Measurements from ENCODE around the gene GCLM. TPM values are rescaled to one million over a fixed set of nuclear protein-coding genes. Genes with fewer than 3 reads are reported as not detected.
"Not testable (repeated sequence)": the region's sequence is repeated elsewhere in the genome, so short reads cannot be mapped to it uniquely, and the experiment has no call there.

GCLM gene
- polyA plus RNA-seq, 2 of the 4 experiments (the other 2 are of a cell fraction): 100 to 163 TPM

GRCh38 chr1:93917302-93917701, 8.1 kb upstream of the GCLM start:
- DNase-seq (ENCODE audit: low read depth in 1 of 2, low spot score in 1 of 2) (no peak), FAIRE-seq (no peak), ATAC-seq (no peak)
- Histone ChIP-seq H3K9me3 (no peaks in the 10 kb centered on the region), H3K4me1 (no peaks in the 10 kb centered on the region), H3K4me3 (no peak overlapping the region), H3K4me2 (no peak overlapping the region), H3K27ac (no peak overlapping the region)
- POLR2A ChIA-PET: no interaction called here
- CTCF ChIA-PET: no interaction called here
- 95% methylated on average over 10 of the region's 10 CpGs for WGBS (ENCODE audit: missing lambda C conversion rate)
- TF ChIP-seq HOXA7 (CRISPR knock-in tag; IDR thresholded peaks at IDR 0.05) (no peak), EP300 (IDR thresholded peaks at IDR 0.05) (no peak), CEBPB (IDR thresholded peaks at IDR 0.05) (no peak), BCL3 (IDR thresholded peaks at IDR 0.05) (no peak), HOXB13 (CRISPR knock-in tag; IDR thresholded peaks at IDR 0.05; ENCODE audit: low read depth) (no peak), PHF8 (IDR thresholded peaks at IDR 0.05; ENCODE audit: borderline replicate concordance, low read depth) (no peak)

- not testable (repeated sequence) for H3K27ac ChIP-seq; H3K4me3 ChIP-seq; FAIRE-seq; ATAC-seq; H3K4me1 ChIP-seq; H3K9me3 ChIP-seq; DNase-seq (ENCODE audit: low read depth in 1 of 2, low spot score in 1 of 2); H3K4me2 ChIP-seq
- ChIA-PET POLR2A (interaction anchor here (2.7 kb wide), 1 partner anchor 53 kb away, joined by 11 read pairs; no protein-coding TSS in a partner anchor), CTCF (interaction anchor here (1.2 to 2.1 kb wide), 6 partner anchors 9 to 115 kb away, joined by 3 to 15 read pairs (median 8); no protein-coding TSS in a partner anchor)
- WGBS (ENCODE audit: missing lambda C conversion rate): 76% methylated on average over 3 of the region's 3 CpGs
Measured at GRCh38 chr1:93910880-93911279, 1.6 kb upstream of the GCLM start.

- ChIA-PET CTCF (interaction anchor here (0.7 to 2.1 kb wide), 21 partner anchors 9 to 129 kb away, joined by 3 to 15 read pairs (median 4); no protein-coding TSS in a partner anchor), POLR2A (interaction anchor here (0.6 to 2.7 kb wide), 3 partner anchors 30 to 1078 kb away, joined by 3 to 11 read pairs (median 4); no protein-coding TSS in a partner anchor)
- 93% methylated on average over 4 of the region's 4 CpGs for WGBS (ENCODE audit: missing lambda C conversion rate)
- H3K4me1 ChIP-seq: peaks cover 5% of the 10 kb centered on the region
- 0 out of 3 replicates have a peak, but pooled peaks cover 4% of the 10 kb centered on the region for H3K9me3 ChIP-seq
- H3K27ac ChIP-seq: peak overlapping the region; percentile 83 to 100
- ATAC-seq (no peak), FAIRE-seq (no peak), DNase-seq (ENCODE audit: low read depth in 1 of 2, low spot score in 1 of 2) (no peak)
- H3K4me3 ChIP-seq: no peak overlapping the region
- no peak for TF ChIP-seq CHD2 (IDR thresholded peaks at IDR 0.05; ENCODE audit: low read length, partially characterized antibody)
- no peak for TF ChIP-seq ZSCAN20 (CRISPR knock-in tag; IDR thresholded peaks at IDR 0.05)
- no peak for TF ChIP-seq HOXB13 (CRISPR knock-in tag; IDR thresholded peaks at IDR 0.05; ENCODE audit: low read depth)
- TF ChIP-seq NPAS2 (CRISPR knock-in tag; IDR thresholded peaks at IDR 0.05; ENCODE audit: borderline replicate concordance): no peak
- no peak for TF ChIP-seq TP53 (CRISPR knock-in tag; IDR thresholded peaks at IDR 0.05)
- no peak for TF ChIP-seq FOSB (CRISPR knock-in tag; IDR thresholded peaks at IDR 0.05)
- no peak for TF ChIP-seq ZFP36 (IDR thresholded peaks at IDR 0.05; ENCODE audit: borderline replicate concordance, partially characterized antibody)
- no peak for TF ChIP-seq GATA3 (IDR thresholded peaks at IDR 0.05; ENCODE audit: borderline replicate concordance)
- no peak for TF ChIP-seq FOXS1 (CRISPR knock-in tag; IDR thresholded peaks at IDR 0.05)
- no peak for TF ChIP-seq NR3C1 (IDR thresholded peaks at IDR 0.05)
- no peak for TF ChIP-seq RARB (CRISPR knock-in tag; IDR thresholded peaks at IDR 0.05)
- TF ChIP-seq E2F6 (IDR thresholded peaks at IDR 0.05; ENCODE audit: borderline replicate concordance, low read depth): no peak
- no peak for TF ChIP-seq POLR2AphosphoS2 (conservative IDR thresholded peaks at IDR 0.05; ENCODE audit: low read length)
- no peak for TF ChIP-seq KDM1A (IDR thresholded peaks at IDR 0.05; ENCODE audit: low read depth)
- TF ChIP-seq FOSL2 (IDR thresholded peaks at IDR 0.05): no peak
- TF ChIP-seq FOSL2 (CRISPR knock-in tag; IDR thresholded peaks at IDR 0.05): no peak
- TF ChIP-seq ZC3H11A (IDR thresholded peaks at IDR 0.05): no peak
- peak overlapping the region; percentile 68 for H3K4me2 ChIP-seq
Measured at GRCh38 chr1:93910305-93910704, 1.1 kb upstream of the GCLM start.

All from A549 (cell line).